ENCODE results near the gene TMEM185B.

DNA sequence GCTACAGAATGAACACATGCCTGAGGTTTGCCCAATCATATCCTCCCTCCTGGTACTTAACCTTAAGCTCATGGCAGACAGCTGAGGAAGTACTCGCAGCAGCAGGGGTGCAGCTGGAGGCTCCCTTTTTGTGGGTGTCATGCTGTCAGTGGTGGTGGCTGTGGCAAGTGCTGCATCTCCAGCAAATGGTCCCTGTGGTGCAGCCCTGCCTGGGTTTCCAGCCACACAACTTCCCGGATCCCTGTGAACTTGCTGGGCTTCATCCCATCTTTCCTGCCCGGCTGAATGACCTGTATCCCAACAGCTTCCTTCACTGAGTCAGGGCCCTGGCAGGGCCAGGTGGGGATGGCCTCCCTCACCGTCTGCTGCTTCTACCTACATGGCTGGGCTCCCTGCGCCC lies 5.0 kb downstream of the TMEM185B start:
- no peak for TF ChIP-seq EZH2 (IDR thresholded peaks at IDR 0.05; ENCODE audit: insufficient read depth, poor library complexity, severe bottlenecking)
- TF ChIP-seq EZH2phosphoT487 (IDR thresholded peaks at IDR 0.05; ENCODE audit: insufficient read depth, low read depth), result no peak

All from GM23248 (cell line).